Left lung (tissue), 10 donors: ENCODE measurements around the gene COL4A2. TPM values are rescaled to one million over a fixed set of nuclear protein-coding genes. Genes with fewer than 3 reads are reported as not detected.

ENCODE experiments used
- ATAC-seq: fragments of 200-7000 bp; cut with Tn5 transposase; one replicate; pipeline ENCODE4 v1.9.1; 2020; ENCODE audit warnings: moderate library complexity
- DNase-seq, 4 donors: peaks; one replicate each; pipeline ENCODE4 v3.0.0-alpha.2; 2013 to 2020
- H3K27ac ChIP-seq, 2 donors: fragments of 200-600 bp; sonication (generic) in 1 of 2; one replicate each; pipeline versions ENCODE4 v1.5.0 to v1.8.0; 2020 to 2021
- H3K27me3 ChIP-seq, 2 donors: fragments of 200-600 bp; sonication (generic) in 1 of 2; one replicate each; pipeline versions ENCODE4 v1.5.0 to v1.8.0; 2020 to 2021
- H3K36me3 ChIP-seq, 2 donors: fragments of 200-600 bp; sonication (generic) in 1 of 2; one replicate each; pipeline versions ENCODE4 v1.5.0 to v1.8.0; 2020 to 2021
- H3K4me1 ChIP-seq, 2 donors: fragments of 200-600 bp; one replicate each; pipeline ENCODE4 v1.8.0; 2021
- H3K4me3 ChIP-seq, 2 donors: fragments of 200-600 bp; sonication (generic) in 1 of 2; one replicate each; pipeline versions ENCODE4 v1.5.0 to v1.8.0; 2020 to 2021; ENCODE audit warnings: mild to moderate bottlenecking in 1 of 2
- H3K9me3 ChIP-seq, 2 donors: fragments of 200-600 bp; sonication (generic) in 1 of 2; one replicate each; pipeline versions ENCODE4 v1.5.0 to v1.8.0; 2020 to 2021
- CTCF ChIP-seq, 2 donors: fragments of 200-600 bp; sonication (generic) in 1 of 2; IDR thresholded peaks; one replicate each; pipeline versions ENCODE4 v1.5.0 to v1.8.0; 2021; ENCODE audit warnings: antibody characterized with exemption in 2 of 2
- intact Hi-C, 2 donors: fragments of 100-400 bp; cut with DNase I; formaldehyde crosslinking; loops; one replicate each; pipeline versions ENCODE4 v1.11.2 to v1.14.2; 2022
- polyA plus RNA-seq, 6 donors: library from polyadenylated mRNA; unstranded; fragments of 120-200 nt; gene quantifications; one replicate each; pipeline ENCODE4 v1.2.1, GENCODE V29; 2013; ENCODE audit not compliant: insufficient read length in 6 of 6
- total RNA-seq, 2 donors: library from RNA; stranded (reverse); fragmentation: NEBNext Ultra II Directional; extraction: Animal tissue kit (Norgen Biotek cat#: 25700); gene quantifications; one replicate each; pipeline ENCODE4 v1.2.1, GENCODE V29; 2021
- donor health status: DM: no; HTN: yes; CAD: no.
- donor health status: DM: no; HTN: no; CAD: no.

Gene COL4A2
- total and polyA plus RNA-seq, 8 donors, result 307 to 638 (median 395) TPM

DNA sequence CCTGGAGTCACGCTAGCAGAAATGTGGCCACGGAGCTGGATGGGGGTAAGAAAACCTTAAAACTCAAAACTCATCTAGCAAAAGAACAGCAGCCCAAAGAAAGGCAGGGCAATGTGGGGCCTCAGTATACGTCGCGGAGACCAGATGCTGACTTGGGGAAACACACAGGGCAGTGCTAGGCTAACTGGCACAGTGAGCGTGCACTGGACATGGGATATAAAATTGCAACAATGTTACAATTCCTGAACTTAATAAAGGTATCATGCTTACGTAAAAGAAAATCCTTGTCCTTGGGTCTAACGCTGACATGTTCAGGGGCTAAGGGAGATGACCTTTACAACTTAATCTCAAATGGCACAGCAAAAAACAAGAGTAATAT, 40.7 kb upstream of the COL4A2 start:
- H3K4me1 ChIP-seq, result peaks cover 26 to 58% of the 10 kb centered on the region in 2 donors
- intact Hi-C loops, result no loop called here
- no peak for ATAC-seq

DNA sequence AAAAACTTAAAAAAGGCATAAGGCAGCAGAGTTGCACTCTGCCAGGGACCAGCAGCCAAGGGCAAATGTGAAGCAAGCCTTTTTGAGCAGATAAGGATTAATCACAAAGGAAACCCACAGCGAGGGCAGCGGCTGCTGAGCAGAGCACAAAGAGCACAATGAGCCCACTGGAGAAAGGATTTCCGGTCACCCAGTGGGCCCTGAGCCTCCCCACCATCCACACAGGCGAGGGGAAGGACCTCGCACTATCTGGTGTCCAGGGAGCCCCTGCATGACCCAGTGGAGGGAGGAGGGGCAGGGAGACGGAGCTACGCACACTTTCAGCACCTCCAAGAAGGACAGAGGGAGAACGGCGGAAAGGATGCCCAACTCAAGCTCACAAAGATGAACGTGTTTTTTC, 40.1 kb upstream of the COL4A2 start:
- intact Hi-C loops, result no loop called here
- ATAC-seq, result peak; percentile 6
- no peak for DNase-seq

More for the DNA sequence above, 40.7 kb upstream of the COL4A2 start:
- H3K4me3 ChIP-seq, result no peak overlapping the region
- no peak for TF ChIP-seq CTCF (IDR thresholded peaks at IDR 0.05)
- H3K9me3 ChIP-seq, result no peaks in the 10 kb centered on the region
- peak overlapping the region; percentile 39 to 62 for H3K27ac ChIP-seq
- no peaks in the 10 kb centered on the region for H3K27me3 ChIP-seq
- H3K36me3 ChIP-seq, result no peaks in the 10 kb centered on the region
- DNase-seq, result no peak

DNA sequence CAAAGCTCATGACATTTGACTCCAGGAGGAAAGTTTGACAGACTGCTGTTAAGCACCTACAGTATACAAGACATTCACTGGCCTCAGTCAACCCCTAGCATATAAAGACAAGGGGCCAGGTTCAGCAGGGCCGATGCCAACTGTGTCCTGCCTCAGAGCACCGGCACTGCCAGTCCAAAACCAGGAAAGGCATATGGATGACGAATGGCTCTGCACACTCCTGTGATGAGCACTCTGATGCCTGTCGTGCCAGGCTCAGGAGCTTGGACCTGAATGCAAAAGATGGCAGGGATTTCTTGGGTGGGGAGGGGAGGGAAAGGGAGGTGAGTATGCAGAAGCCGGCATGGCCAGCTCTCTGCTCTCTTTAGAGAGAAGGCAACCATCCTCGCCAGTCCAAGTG, 39.0 kb upstream of the COL4A2 start:
- DNase-seq (no peak), ATAC-seq (no peak)
- H3K9me3 ChIP-seq, result no peaks in the 10 kb centered on the region
- H3K27me3 ChIP-seq, result no peaks in the 10 kb centered on the region
- no peak overlapping the region for H3K27ac ChIP-seq
- H3K4me1 ChIP-seq, result peaks cover 23 to 46% of the 10 kb centered on the region in 2 donors
- TF ChIP-seq CTCF (IDR thresholded peaks at IDR 0.05), result no peak
- H3K4me3 ChIP-seq, result no peak overlapping the region
- no peaks in the 10 kb centered on the region for H3K36me3 ChIP-seq
- intact Hi-C loops, result no loop called here

More for the DNA sequence above, 40.1 kb upstream of the COL4A2 start:
- H3K27me3 ChIP-seq, result no peaks in the 10 kb centered on the region
- H3K27ac ChIP-seq, result no peak overlapping the region
- no peaks in the 10 kb centered on the region for H3K36me3 ChIP-seq
- TF ChIP-seq CTCF (IDR thresholded peaks at IDR 0.05), result no peak
- peaks cover 25 to 55% of the 10 kb centered on the region in 2 donors for H3K4me1 ChIP-seq
- no peaks in the 10 kb centered on the region for H3K9me3 ChIP-seq
- H3K4me3 ChIP-seq, result no peak overlapping the region

- Histone ChIP-seq H3K27me3 (no peaks in the 10 kb centered on the region), H3K4me3 (no peak overlapping the region), H3K4me1 (peaks cover 20 to 39% of the 10 kb centered on the region in 2 donors), H3K36me3 (no peaks in the 10 kb centered on the region), H3K9me3 (no peaks in the 10 kb centered on the region), H3K27ac (no peak overlapping the region)
- no peak for DNase-seq
- TF ChIP-seq CTCF (IDR thresholded peaks at IDR 0.05), result no peak
- intact Hi-C loops, result no loop called here
- ATAC-seq, result no peak
Observed at GRCh38 chr13:110268576-110269185, 38.4 kb upstream of the COL4A2 start.

DNA sequence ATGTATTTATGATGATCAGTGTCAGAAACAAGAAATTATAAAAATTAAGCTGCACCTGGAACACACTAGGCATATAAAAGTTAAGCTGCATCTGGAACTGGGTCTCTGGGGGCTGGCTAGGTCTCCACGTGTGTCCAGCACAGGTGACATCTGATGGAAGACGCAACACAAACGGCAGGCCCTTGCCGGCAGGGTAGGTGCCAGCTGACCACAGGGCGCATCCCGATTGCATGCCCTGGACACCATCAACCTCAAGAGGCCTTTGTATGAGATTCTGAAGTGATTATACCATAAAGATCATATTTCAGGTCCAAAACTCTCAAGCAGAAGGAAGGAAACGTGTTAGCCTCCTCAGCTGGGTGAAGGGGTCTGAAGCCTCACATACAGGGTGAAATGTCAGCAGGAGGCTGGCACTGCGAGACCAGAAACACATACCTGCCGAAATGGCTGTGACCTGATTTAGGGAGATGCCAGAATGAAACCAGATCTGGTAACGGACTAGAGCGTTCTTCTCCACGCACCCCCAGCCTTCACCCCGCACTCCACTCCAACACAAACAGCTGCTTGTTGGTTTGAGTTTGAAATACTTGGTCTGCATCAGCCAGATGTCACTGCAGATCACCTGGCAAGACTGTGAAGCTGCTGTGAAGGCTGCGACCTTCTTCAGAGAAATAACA, 37.4 kb upstream of the COL4A2 start:
- Histone ChIP-seq H3K4me3 (no peak overlapping the region), H3K36me3 (no peaks in the 10 kb centered on the region), H3K27me3 (no peaks in the 10 kb centered on the region), H3K9me3 (no peaks in the 10 kb centered on the region), H3K27ac (no peak overlapping the region), H3K4me1 (peaks cover 16 to 36% of the 10 kb centered on the region in 2 donors)
- DNase-seq (no peak), ATAC-seq (no peak)
- intact Hi-C loops, result no loop called here
- TF ChIP-seq CTCF (IDR thresholded peaks at IDR 0.05), result no peak
